Uterus (tissue), 2 donors: ENCODE results near the gene TAS2R9.

Experiments used
- POLR2A ChIP-seq, 2 donors: fragments of 450-650 bp; IDR thresholded peaks; one replicate each; pipeline ENCODE4 v1.6.1; 2016; ENCODE audit warnings: antibody characterized with exemption in 2 of 2, mild to moderate bottlenecking in 1 of 2, moderate library complexity in 1 of 2
- TF ChIP-seq, protein P1 (sequence below), 4 experiments: fragments of 200-600 bp in 2 of 4; fragments of 450-650 bp in 2 of 4; sonication (generic) in 2 of 4; IDR thresholded peaks; one replicate each; pipeline ENCODE4 v1.5.1; 2016 to 2019; ENCODE audit warnings: antibody characterized with exemption in 4 of 4, mild to moderate bottlenecking in 2 of 4, moderate library complexity in 1 of 4

- no peak for TF ChIP-seq POLR2A (IDR thresholded peaks at IDR 0.05)
- TF ChIP-seq, protein P1, sequence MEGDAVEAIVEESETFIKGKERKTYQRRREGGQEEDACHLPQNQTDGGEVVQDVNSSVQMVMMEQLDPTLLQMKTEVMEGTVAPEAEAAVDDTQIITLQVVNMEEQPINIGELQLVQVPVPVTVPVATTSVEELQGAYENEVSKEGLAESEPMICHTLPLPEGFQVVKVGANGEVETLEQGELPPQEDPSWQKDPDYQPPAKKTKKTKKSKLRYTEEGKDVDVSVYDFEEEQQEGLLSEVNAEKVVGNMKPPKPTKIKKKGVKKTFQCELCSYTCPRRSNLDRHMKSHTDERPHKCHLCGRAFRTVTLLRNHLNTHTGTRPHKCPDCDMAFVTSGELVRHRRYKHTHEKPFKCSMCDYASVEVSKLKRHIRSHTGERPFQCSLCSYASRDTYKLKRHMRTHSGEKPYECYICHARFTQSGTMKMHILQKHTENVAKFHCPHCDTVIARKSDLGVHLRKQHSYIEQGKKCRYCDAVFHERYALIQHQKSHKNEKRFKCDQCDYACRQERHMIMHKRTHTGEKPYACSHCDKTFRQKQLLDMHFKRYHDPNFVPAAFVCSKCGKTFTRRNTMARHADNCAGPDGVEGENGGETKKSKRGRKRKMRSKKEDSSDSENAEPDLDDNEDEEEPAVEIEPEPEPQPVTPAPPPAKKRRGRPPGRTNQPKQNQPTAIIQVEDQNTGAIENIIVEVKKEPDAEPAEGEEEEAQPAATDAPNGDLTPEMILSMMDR (IDR thresholded peaks at IDR 0.05), result no peak
Measured at GRCh38 chr12:10851243-10851858, 41.4 kb upstream of the TAS2R9 start.
